Astrocyte of the spinal cord (primary cell): ENCODE results near the gene CXCL3.
A peak's percentile ranks its signal among the peaks of the same experiment; 100 is the strongest.

Experiments
- DNase-seq: peaks from one replicate; pipeline ENCODE4 v3.0.0; 2011; ENCODE audit warnings: low read depth, low spot score
- H3K4me3 ChIP-seq: 2 replicates; pipeline ENCODE4 v1.5.1; 2011; ENCODE audit warnings: low read depth, mild to moderate bottlenecking, low read length, moderate library complexity
- CTCF ChIP-seq: IDR thresholded peaks from 2 replicates; pipeline ENCODE4 v1.5.1; 2012; ENCODE audit warnings: low read depth, mild to moderate bottlenecking, low read length, inconsistent platforms
- in situ Hi-C: cut with HindIII; loops from 2 replicates; pipeline ENCODE4 v1.10.0; 2017; ENCODE audit warnings: low sequenced_read_pairs

CXCL3 gene

GRCh38 chr4:74009307-74009706 lies 29.2 kb downstream of the CXCL3 start:
- no peak for DNase-seq
- no peak overlapping the region for H3K4me3 ChIP-seq
- in situ Hi-C loops, result no loop called here
- no peak for TF ChIP-seq CTCF

- TF ChIP-seq CTCF, result no peak
- in situ Hi-C loops, result no loop called here
- no peak overlapping the region for H3K4me3 ChIP-seq
- peak; percentile 88 for DNase-seq
Observed at GRCh38 chr4:74006009-74006476, 32.4 kb downstream of the CXCL3 start.

GRCh38 chr4:74005528-74005927 lies 33.0 kb downstream of the CXCL3 start:
- in situ Hi-C loops, result no loop called here
- DNase-seq, result no peak
- no peak for TF ChIP-seq CTCF
- H3K4me3 ChIP-seq, result no peak overlapping the region

GRCh38 chr4:74004668-74005067 lies 33.8 kb downstream of the CXCL3 start:
- no peak for DNase-seq
- no peak for TF ChIP-seq CTCF
- in situ Hi-C loops, result no loop called here
- no peak overlapping the region for H3K4me3 ChIP-seq

- DNase-seq, result no peak
- in situ Hi-C loops, result no loop called here
- TF ChIP-seq CTCF, result no peak
- H3K4me3 ChIP-seq, result no peak overlapping the region
Observed at GRCh38 chr4:74000301-74000700, 38.2 kb downstream of the CXCL3 start.

- DNase-seq, result peak; percentile 57
- peak within 1 kb of the TSS; percentile 33 for H3K4me3 ChIP-seq
- in situ Hi-C loops, result no loop called here
Observed at GRCh38 chr4:73998040-73999011, 40.2 kb downstream of the CXCL3 start, which contains the start of gene CXCL5. TSS of gene CXCL5 (minus strand) at chr4:73998677. CDS start at chr4:73998581, 96 bp downstream.

More at GRCh38 chr4:73998040-73999011, 40.2 kb downstream of the CXCL3 start, which contains the start of gene CXCL5:
- no peak for TF ChIP-seq CTCF
